Measurements from ENCODE around the gene WFS1. TPM values are rescaled to one million over a fixed set of nuclear protein-coding genes. Genes with fewer than 3 reads are reported as not detected.

Gene WFS1
- total RNA-seq, 4 donors from 2014 or later = 124 to 174 (median 132) TPM

GRCh38 chr4:6335040-6335590 lies 65.5 kb downstream of the WFS1 start:
- intact Hi-C loops (cut with DNase I) = no loop called here
- 70 to 75% methylated on average over 12 of the region's 12 CpGs for WGBS, 2 donors
- no peaks in the 10 kb centered on the region for H3K27me3 ChIP-seq

DNA sequence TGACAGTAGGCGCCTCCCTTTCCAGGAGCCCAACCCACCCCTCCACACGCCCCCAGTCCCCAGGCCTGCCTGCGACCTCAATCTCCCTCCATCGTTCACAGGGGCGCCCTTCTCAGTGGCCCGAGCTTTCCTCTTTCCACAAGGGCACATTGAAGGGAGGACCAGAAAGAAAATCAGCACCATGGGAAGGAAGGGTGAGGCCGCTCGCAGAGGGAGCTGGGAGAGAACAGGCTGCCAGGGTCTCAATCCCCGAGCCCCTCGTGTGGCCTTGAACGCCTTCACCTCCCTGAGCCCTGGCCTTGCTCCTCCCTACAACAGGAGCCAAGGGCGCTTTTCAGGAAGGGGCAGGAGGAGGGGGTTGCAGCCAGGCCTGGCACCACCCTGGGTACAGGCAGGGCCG lies 66.5 kb downstream of the WFS1 start:
- DNase-seq = no peak
- intact Hi-C loops (cut with DNase I) = no loop called here
- no peak for TF ChIP-seq CTCF (IDR thresholded peaks at IDR 0.05)
- TF ChIP-seq POLR2A (IDR thresholded peaks at IDR 0.05) = no peak
- Histone ChIP-seq H3K4me1 (no peaks in the 10 kb centered on the region), H3K27me3 (no peaks in the 10 kb centered on the region), H3K27ac (no peak overlapping the region), H3K36me3 (no peaks in the 10 kb centered on the region), H3K9me3 (no peaks in the 10 kb centered on the region), H3K4me3 (replicated peaks in 1 of 3) (no peak overlapping the region)
- 71 to 87% methylated on average over 10 to 12 of the region's 13 CpGs for WGBS, 2 donors

More at GRCh38 chr4:6335040-6335590, 65.5 kb downstream of the WFS1 start:
- Histone ChIP-seq H3K36me3 (no peaks in the 10 kb centered on the region), H3K27ac (no peak overlapping the region), H3K9me3 (no peaks in the 10 kb centered on the region), H3K4me3 (replicated peaks in 1 of 3) (no peak overlapping the region), H3K4me1 (no peaks in the 10 kb centered on the region)
- DNase-seq = no peak
- TF ChIP-seq POLR2A (IDR thresholded peaks at IDR 0.05) = no peak
- no peak for TF ChIP-seq CTCF (IDR thresholded peaks at IDR 0.05)

DNA sequence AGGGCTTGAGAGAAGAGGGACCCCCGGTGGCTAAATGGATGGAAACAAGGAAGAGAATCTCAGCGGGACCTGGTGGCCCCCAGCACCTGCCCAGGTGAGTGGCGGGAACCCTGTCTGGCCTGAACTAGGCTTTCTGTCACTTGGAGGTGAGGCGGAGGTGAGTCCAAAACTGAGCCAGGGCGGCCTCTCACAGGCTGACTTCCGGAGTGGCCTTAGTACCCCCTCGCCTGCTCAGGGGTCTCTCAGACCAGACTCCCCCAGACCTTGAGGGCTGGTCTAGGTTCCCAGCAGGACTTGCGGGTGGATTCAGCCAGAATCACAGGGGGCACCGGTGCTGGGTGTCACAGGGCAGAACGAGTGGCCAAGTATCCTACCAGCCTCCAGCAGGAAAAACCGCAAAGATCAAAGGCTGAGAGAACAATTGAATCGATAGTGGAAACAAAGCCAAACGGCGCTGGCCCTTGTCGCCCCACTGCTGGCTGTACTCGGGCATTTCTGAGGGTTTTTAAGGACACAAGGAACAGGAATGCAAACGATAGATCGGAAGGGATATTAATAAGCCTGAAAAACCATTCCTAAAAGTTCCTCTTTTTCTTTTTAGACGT lies 67.8 kb downstream of the WFS1 start:
- H3K4me3 ChIP-seq (replicated peaks in 1 of 3) = no peak overlapping the region
- no peaks in the 10 kb centered on the region for H3K9me3 ChIP-seq
- no peaks in the 10 kb centered on the region for H3K27me3 ChIP-seq
- WGBS, 2 donors = 25 to 28% methylated on average over 17 to 19 of the region's 19 CpGs
- DNase-seq = no peak
- no peaks in the 10 kb centered on the region for H3K36me3 ChIP-seq
- intact Hi-C loops (cut with DNase I) = no loop called here
- no peak overlapping the region for H3K27ac ChIP-seq
- H3K4me1 ChIP-seq = no peaks in the 10 kb centered on the region
- no peak for TF ChIP-seq CTCF (IDR thresholded peaks at IDR 0.05)
- no peak for TF ChIP-seq POLR2A (IDR thresholded peaks at IDR 0.05)

- H3K4me3 ChIP-seq (replicated peaks in 1 of 3) = no peak overlapping the region
- H3K4me1 ChIP-seq = no peaks in the 10 kb centered on the region
- H3K27me3 ChIP-seq = no peaks in the 10 kb centered on the region
- no peak for DNase-seq
- no peaks in the 10 kb centered on the region for H3K36me3 ChIP-seq
- H3K9me3 ChIP-seq = no peaks in the 10 kb centered on the region
- H3K27ac ChIP-seq = no peak overlapping the region
- intact Hi-C loops (cut with DNase I) = no loop called here
- TF ChIP-seq CTCF (IDR thresholded peaks at IDR 0.05) (no peak), POLR2A (IDR thresholded peaks at IDR 0.05) (no peak)
- WGBS, 2 donors = 46 to 55% methylated on average over 11 to 12 of the region's 14 CpGs
These were observed 68.7 kb downstream of the WFS1 start for GRCh38 chr4:6338175-6338950.

Measured in thyroid gland (tissue), 4 donors.